HUES48 (cell line): ENCODE measurements around the gene MAP9.
"Not testable (repeated sequence)": the region's sequence is repeated elsewhere in the genome, so short reads cannot be mapped to it uniquely, and the experiment has no call there.

Experiments used
- H3K27ac ChIP-seq: one replicate; pipeline ENCODE4 v1.7.0; 2013; ENCODE audit warnings: low read depth, low read length, inconsistent platforms
- H3K27me3 ChIP-seq: 2 replicates; pipeline ENCODE4 v1.6.1; 2013; ENCODE audit warnings: mild to moderate bottlenecking, low read length; ENCODE audit not compliant: control insufficient read depth, insufficient read depth
- H3K36me3 ChIP-seq: 2 replicates; pipeline ENCODE4 v1.6.1; 2013; ENCODE audit warnings: low read length; ENCODE audit not compliant: control insufficient read depth, insufficient read depth
- H3K4me1 ChIP-seq: 2 replicates; pipeline ENCODE4 v1.6.1; 2013; ENCODE audit warnings: mild to moderate bottlenecking, low read length; ENCODE audit not compliant: control insufficient read depth, insufficient read depth
- H3K4me3 ChIP-seq: 2 replicates; pipeline ENCODE4 v1.5.1; 2013; ENCODE audit warnings: mild to moderate bottlenecking, low read depth, low read length
- H3K9ac ChIP-seq: 2 replicates; pipeline ENCODE4 v1.6.1; 2013; ENCODE audit warnings: mild to moderate bottlenecking, low read depth, low read length, moderate library complexity
- H3K9me3 ChIP-seq: 2 replicates; pipeline ENCODE4 v1.6.1; 2013; ENCODE audit warnings: low read length; ENCODE audit not compliant: control insufficient read depth, insufficient read depth

MAP9 gene

DNA sequence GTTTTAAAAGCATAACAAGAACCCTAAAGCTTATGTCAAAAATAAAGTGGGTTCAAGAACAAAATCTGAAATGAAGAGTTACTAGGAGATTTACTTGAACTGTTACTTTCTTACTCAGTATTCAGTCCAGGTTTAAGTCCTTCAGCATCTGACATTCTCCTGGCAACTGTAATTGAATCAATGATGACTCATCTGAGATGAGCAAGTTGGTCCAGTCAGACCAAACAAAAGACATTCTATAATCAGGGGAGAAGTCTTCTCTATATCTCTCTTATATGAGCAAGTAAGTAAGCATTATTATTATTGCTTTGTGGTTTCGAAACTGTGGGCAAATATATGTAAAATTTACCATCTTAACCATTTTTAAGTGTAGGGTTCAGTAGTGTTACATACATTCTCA lies 34.6 kb downstream of the MAP9 start:
- Histone ChIP-seq H3K4me3 (no peak overlapping the region), H3K27ac (no peak overlapping the region), H3K27me3 (no peaks in the 10 kb centered on the region), H3K36me3 (peaks cover 16% of the 10 kb centered on the region), H3K4me1 (no peaks in the 10 kb centered on the region), H3K9ac (no peak overlapping the region), H3K9me3 (peaks cover 4% of the 10 kb centered on the region)

DNA sequence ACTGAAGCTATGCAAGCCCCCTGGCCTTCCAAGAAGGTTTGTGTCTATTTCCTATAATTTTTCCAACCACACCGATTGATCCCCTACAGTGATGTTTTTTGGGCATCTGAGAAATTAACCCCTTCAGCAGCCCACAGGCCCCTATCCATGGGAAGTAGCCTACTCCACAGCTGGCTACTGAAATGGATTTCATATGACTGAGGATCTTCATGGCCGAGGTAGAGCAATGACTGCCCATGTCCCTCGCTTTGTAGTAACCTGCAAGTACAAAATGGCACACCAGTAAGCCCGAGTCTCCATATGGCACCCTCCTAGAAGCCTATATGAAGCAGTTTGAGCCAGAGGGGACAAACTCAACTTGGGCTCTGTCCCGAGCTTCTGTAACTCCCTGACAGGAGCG lies 36.8 kb downstream of the MAP9 start:
- Histone ChIP-seq H3K9ac (no peak overlapping the region), H3K4me3 (no peak overlapping the region), H3K9me3 (peaks cover 4% of the 10 kb centered on the region), H3K4me1 (no peaks in the 10 kb centered on the region), H3K27me3 (no peaks in the 10 kb centered on the region), H3K36me3 (peaks cover 1% of the 10 kb centered on the region; the same call in 1 of the 2 replicates), H3K27ac (no peak overlapping the region)

DNA sequence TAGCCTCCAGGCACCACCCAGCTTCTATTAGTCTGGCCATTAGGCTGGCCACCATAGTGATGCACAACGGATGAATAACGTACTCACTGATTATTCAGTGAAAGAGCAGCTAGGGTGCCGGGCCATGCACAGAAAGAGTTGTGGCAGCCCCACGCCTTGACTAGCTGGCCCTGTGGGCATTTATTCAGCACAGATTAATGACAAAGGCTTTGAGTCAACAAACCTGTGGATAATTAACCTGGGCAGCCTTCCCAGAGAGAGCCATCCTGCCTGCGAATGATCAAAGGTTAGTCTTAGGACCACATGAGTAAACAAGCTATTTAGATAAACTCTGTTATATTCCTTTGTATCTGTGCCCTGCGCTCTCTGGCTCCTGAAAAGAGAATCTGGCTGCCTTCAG lies 37.2 kb downstream of the MAP9 start:
- H3K4me1 ChIP-seq: no peaks in the 10 kb centered on the region
- no peak overlapping the region for H3K27ac ChIP-seq
- H3K27me3 ChIP-seq: no peaks in the 10 kb centered on the region
- H3K4me3 ChIP-seq: no peak overlapping the region
- no peaks in the 10 kb centered on the region for H3K36me3 ChIP-seq
- H3K9me3 ChIP-seq: peaks cover 4% of the 10 kb centered on the region
- H3K9ac ChIP-seq: no peak overlapping the region

- H3K4me1 ChIP-seq: no peaks in the 10 kb centered on the region
- no peak overlapping the region for H3K4me3 ChIP-seq
- no peak overlapping the region for H3K9ac ChIP-seq
- no peaks in the 10 kb centered on the region for H3K36me3 ChIP-seq
- H3K27me3 ChIP-seq: no peaks in the 10 kb centered on the region
- H3K9me3 ChIP-seq: peaks cover 4% of the 10 kb centered on the region
- no peak overlapping the region for H3K27ac ChIP-seq
Measured at GRCh38 chr4:155338196-155338595, 38.6 kb downstream of the MAP9 start.

GRCh38 chr4:155336242-155336641 lies 40.5 kb downstream of the MAP9 start:
- Histone ChIP-seq H3K27ac (no peak overlapping the region), H3K4me3 (no peak overlapping the region), H3K9me3 (peaks cover 4% of the 10 kb centered on the region), H3K4me1 (no peaks in the 10 kb centered on the region), H3K36me3 (no peaks in the 10 kb centered on the region), H3K27me3 (no peaks in the 10 kb centered on the region), H3K9ac (no peak overlapping the region)

- H3K27me3 ChIP-seq: no peaks in the 10 kb centered on the region
- H3K36me3 ChIP-seq: no peaks in the 10 kb centered on the region
- H3K4me1 ChIP-seq: no peaks in the 10 kb centered on the region
- no peak overlapping the region for H3K9ac ChIP-seq
- H3K27ac ChIP-seq: no peak overlapping the region
- no peaks in the 10 kb centered on the region; the same call in 1 of the 2 replicates for H3K9me3 ChIP-seq
- no peak overlapping the region for H3K4me3 ChIP-seq
Measured at GRCh38 chr4:155331478-155331877, 45.3 kb downstream of the MAP9 start.

DNA sequence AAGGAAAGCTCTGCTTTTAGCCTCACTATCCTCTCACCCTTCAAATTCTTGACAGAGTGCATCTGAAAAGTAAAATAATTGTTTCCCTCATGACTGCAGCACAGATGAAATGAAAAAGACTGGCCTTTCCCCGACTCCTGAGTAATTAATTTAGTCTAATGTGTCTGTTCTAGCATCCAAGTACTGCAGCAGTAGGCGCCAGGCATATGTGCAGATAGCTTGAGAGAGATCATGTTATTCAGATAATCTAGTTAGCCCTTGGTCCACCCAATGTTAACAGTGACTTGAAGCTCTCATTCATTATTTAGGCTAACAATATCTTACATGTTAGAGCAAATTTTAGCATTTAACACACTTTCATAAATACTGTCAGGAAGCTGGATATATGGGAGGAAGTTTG lies 54.0 kb downstream of the MAP9 start:
- Histone ChIP-seq H3K4me3 (no peak overlapping the region), H3K9ac (no peak overlapping the region), H3K27me3 (no peaks in the 10 kb centered on the region), H3K9me3 (0 out of 2 replicates have a peak, but pooled peaks cover 3% of the 10 kb centered on the region), H3K4me1 (peaks cover 19% of the 10 kb centered on the region), H3K36me3 (no peaks in the 10 kb centered on the region), H3K27ac (no peak overlapping the region)

DNA sequence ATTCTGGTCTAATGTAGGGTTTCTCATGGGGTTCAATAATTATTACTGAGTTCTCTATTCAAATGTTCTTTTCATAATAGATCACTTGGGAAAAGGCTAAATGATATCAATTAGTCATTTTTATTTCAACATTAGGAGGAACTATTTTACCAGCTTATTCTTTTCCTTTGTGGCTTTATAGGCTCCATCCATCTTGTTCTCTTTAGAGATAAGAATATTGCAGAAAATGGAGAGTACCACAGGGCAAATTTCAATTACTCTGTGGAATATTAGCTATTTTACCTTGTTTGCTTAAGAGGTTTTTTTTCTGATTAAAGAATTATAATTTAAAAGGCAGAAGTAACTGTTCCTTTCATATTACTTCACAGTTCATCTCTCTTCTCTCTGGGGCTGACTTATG lies 55.8 kb downstream of the MAP9 start:
- no peak overlapping the region for H3K9ac ChIP-seq
- no peak overlapping the region for H3K4me3 ChIP-seq
- no peaks in the 10 kb centered on the region for H3K27me3 ChIP-seq
- H3K4me1 ChIP-seq: peaks cover 19% of the 10 kb centered on the region
- no peak overlapping the region for H3K27ac ChIP-seq
- 0 out of 2 replicates have a peak, but pooled peaks cover 3% of the 10 kb centered on the region for H3K9me3 ChIP-seq
- H3K36me3 ChIP-seq: no peaks in the 10 kb centered on the region

- H3K9ac ChIP-seq: no peak overlapping the region
- H3K27ac ChIP-seq: peak overlapping the region; percentile 84
- H3K36me3 ChIP-seq: no peaks in the 10 kb centered on the region
- 0 out of 2 replicates have a peak, but pooled peaks cover 3% of the 10 kb centered on the region for H3K9me3 ChIP-seq
- peak overlapping the region; percentile 17; the same call in 1 of the 2 replicates for H3K4me3 ChIP-seq
- peaks cover 19% of the 10 kb centered on the region for H3K4me1 ChIP-seq
- H3K27me3 ChIP-seq: no peaks in the 10 kb centered on the region
Measured at GRCh38 chr4:155319516-155319915, 57.2 kb downstream of the MAP9 start.

- not testable (repeated sequence) for H3K9ac ChIP-seq, H3K27ac ChIP-seq, H3K4me3 ChIP-seq, H3K4me1 ChIP-seq, H3K36me3 ChIP-seq, H3K27me3 ChIP-seq, H3K9me3 ChIP-seq
Measured at GRCh38 chr4:155312027-155312426, 64.7 kb downstream of the MAP9 start.

- Histone ChIP-seq H3K9ac (no peak overlapping the region), H3K27ac (no peak overlapping the region), H3K36me3 (no peaks in the 10 kb centered on the region), H3K4me3 (no peak overlapping the region), H3K4me1 (peaks cover 4% of the 10 kb centered on the region; the same call in 1 of the 2 replicates), H3K9me3 (no peaks in the 10 kb centered on the region), H3K27me3 (no peaks in the 10 kb centered on the region)
Measured at GRCh38 chr4:155307731-155308277, 69.0 kb downstream of the MAP9 start.
